ENCODE data around the gene PPP1CA.

Gene PPP1CA

GRCh38 chr11:67368621-67369020 lies 33.0 kb downstream of the PPP1CA start:
- Histone ChIP-seq H3K9me3 (no peaks in the 10 kb centered on the region), H4K20me1 (peaks cover 46% of the 10 kb centered on the region), H3K9ac (no peak overlapping the region), H3K27me3 (peaks cover 44% of the 10 kb centered on the region), H3K4me3 (no peak overlapping the region), H3K36me3 (no peaks in the 10 kb centered on the region), H3K4me2 (peak overlapping the region; percentile 81), H3K27ac (no peak overlapping the region), H3K4me1 (peaks cover 91% of the 10 kb centered on the region)
- TF ChIP-seq Cebpa-rat (IDR thresholded peaks at IDR 0.05): no peak

- Histone ChIP-seq H4K20me1 (peaks cover 46% of the 10 kb centered on the region), H3K9me3 (no peaks in the 10 kb centered on the region), H3K4me3 (no peak overlapping the region), H3K27ac (no peak overlapping the region), H3K4me2 (peak overlapping the region; percentile 81), H3K4me1 (peaks cover 85% of the 10 kb centered on the region), H3K9ac (no peak overlapping the region), H3K27me3 (peaks cover 35% of the 10 kb centered on the region), H3K36me3 (no peaks in the 10 kb centered on the region)
- TF ChIP-seq Cebpa-rat (IDR thresholded peaks at IDR 0.05): no peak
These were observed 33.9 kb downstream of the PPP1CA start for GRCh38 chr11:67367761-67368227.

- H3K27ac ChIP-seq: no peak overlapping the region
- peak overlapping the region; percentile 81 for H3K4me2 ChIP-seq
- no peaks in the 10 kb centered on the region for H3K9me3 ChIP-seq
- peaks cover 31% of the 10 kb centered on the region for H3K27me3 ChIP-seq
- TF ChIP-seq Cebpa-rat (IDR thresholded peaks at IDR 0.05): no peak
- no peak overlapping the region for H3K4me3 ChIP-seq
- H3K9ac ChIP-seq: no peak overlapping the region
- peaks cover 83% of the 10 kb centered on the region for H3K4me1 ChIP-seq
- H3K36me3 ChIP-seq: no peaks in the 10 kb centered on the region
- H4K20me1 ChIP-seq: peaks cover 45% of the 10 kb centered on the region
These were observed 34.5 kb downstream of the PPP1CA start for GRCh38 chr11:67366961-67367760.

GRCh38 chr11:67366546-67366945 lies 35.1 kb downstream of the PPP1CA start:
- Histone ChIP-seq H4K20me1 (peaks cover 38% of the 10 kb centered on the region), H3K4me1 (peaks cover 77% of the 10 kb centered on the region), H3K9ac (0 out of 2 replicates have a peak overlapping the region, but pooled peaks have one; percentile 19), H3K4me2 (peak overlapping the region; percentile 81), H3K36me3 (no peaks in the 10 kb centered on the region), H3K9me3 (no peaks in the 10 kb centered on the region), H3K27ac (no peak overlapping the region), H3K4me3 (no peak overlapping the region), H3K27me3 (peaks cover 29% of the 10 kb centered on the region)
- no peak for TF ChIP-seq Cebpa-rat (IDR thresholded peaks at IDR 0.05)

- no peak for TF ChIP-seq Cebpa-rat (IDR thresholded peaks at IDR 0.05)
- H3K9ac ChIP-seq: 0 out of 2 replicates have a peak overlapping the region, but pooled peaks have one; percentile 19
- H3K4me1 ChIP-seq: peaks cover 71% of the 10 kb centered on the region
These were observed 35.8 kb downstream of the PPP1CA start for GRCh38 chr11:67365736-67366444.

GRCh38 chr11:67364783-67365722 lies 36.6 kb downstream of the PPP1CA start:
- Histone ChIP-seq H3K9me3 (no peaks in the 10 kb centered on the region), H3K9ac (no peak overlapping the region), H3K4me3 (no peak overlapping the region), H3K27me3 (peaks cover 23% of the 10 kb centered on the region), H4K20me1 (peaks cover 27% of the 10 kb centered on the region), H3K4me1 (peaks cover 64% of the 10 kb centered on the region), H3K36me3 (no peaks in the 10 kb centered on the region), H3K4me2 (peak overlapping the region; percentile 81), H3K27ac (no peak overlapping the region)
- TF ChIP-seq Cebpa-rat (IDR thresholded peaks at IDR 0.05): no peak

More at GRCh38 chr11:67365736-67366444, 35.8 kb downstream of the PPP1CA start:
- Histone ChIP-seq H3K36me3 (no peaks in the 10 kb centered on the region), H3K4me3 (no peak overlapping the region), H4K20me1 (peaks cover 32% of the 10 kb centered on the region), H3K4me2 (peak overlapping the region; percentile 81), H3K27ac (no peak overlapping the region), H3K9me3 (no peaks in the 10 kb centered on the region), H3K27me3 (peaks cover 28% of the 10 kb centered on the region)

- peaks cover 18% of the 10 kb centered on the region for H4K20me1 ChIP-seq
- H3K27me3 ChIP-seq: peaks cover 17% of the 10 kb centered on the region
- H3K4me2 ChIP-seq: peak overlapping the region; percentile 81
- H3K4me1 ChIP-seq: peaks cover 55% of the 10 kb centered on the region
- H3K36me3 ChIP-seq: no peaks in the 10 kb centered on the region
- H3K4me3 ChIP-seq: no peak overlapping the region
- TF ChIP-seq Cebpa-rat (IDR thresholded peaks at IDR 0.05): no peak
- H3K9ac ChIP-seq: no peak overlapping the region
- no peaks in the 10 kb centered on the region for H3K9me3 ChIP-seq
- no peak overlapping the region for H3K27ac ChIP-seq
These were observed 37.5 kb downstream of the PPP1CA start for GRCh38 chr11:67364169-67364568.

GRCh38 chr11:67357831-67358670 lies 43.6 kb downstream of the PPP1CA start:
- no peaks in the 10 kb centered on the region for H3K9me3 ChIP-seq
- TF ChIP-seq Cebpa-rat (IDR thresholded peaks at IDR 0.05): no peak
- no peaks in the 10 kb centered on the region for H3K36me3 ChIP-seq
- no peaks in the 10 kb centered on the region for H4K20me1 ChIP-seq
- no peak overlapping the region; the same call in 1 of the 2 replicates for H3K4me2 ChIP-seq
- peaks cover 43% of the 10 kb centered on the region for H3K4me1 ChIP-seq
- H3K9ac ChIP-seq: no peak overlapping the region
- 0 out of 2 replicates have a peak, but pooled peaks cover 9% of the 10 kb centered on the region for H3K27me3 ChIP-seq
- no peak overlapping the region for H3K4me3 ChIP-seq
- H3K27ac ChIP-seq: no peak overlapping the region

Measured in BLaER1 (cell line).